GM19328 (cell line): ENCODE data around the gene DNAI4.
"Not testable (repeated sequence)": the region's sequence is repeated elsewhere in the genome, so short reads cannot be mapped to it uniquely, and the experiment has no call there.

Experiments
- ATAC-seq: cut with Tn5 transposase; IDR thresholded peaks from one replicate; pipeline ENCODE4 v1.9.1; 2021; ENCODE audit warnings: mild to moderate bottlenecking, moderate library complexity; ENCODE audit not compliant: unreplicated experiment

The DNAI4 gene, protein sequence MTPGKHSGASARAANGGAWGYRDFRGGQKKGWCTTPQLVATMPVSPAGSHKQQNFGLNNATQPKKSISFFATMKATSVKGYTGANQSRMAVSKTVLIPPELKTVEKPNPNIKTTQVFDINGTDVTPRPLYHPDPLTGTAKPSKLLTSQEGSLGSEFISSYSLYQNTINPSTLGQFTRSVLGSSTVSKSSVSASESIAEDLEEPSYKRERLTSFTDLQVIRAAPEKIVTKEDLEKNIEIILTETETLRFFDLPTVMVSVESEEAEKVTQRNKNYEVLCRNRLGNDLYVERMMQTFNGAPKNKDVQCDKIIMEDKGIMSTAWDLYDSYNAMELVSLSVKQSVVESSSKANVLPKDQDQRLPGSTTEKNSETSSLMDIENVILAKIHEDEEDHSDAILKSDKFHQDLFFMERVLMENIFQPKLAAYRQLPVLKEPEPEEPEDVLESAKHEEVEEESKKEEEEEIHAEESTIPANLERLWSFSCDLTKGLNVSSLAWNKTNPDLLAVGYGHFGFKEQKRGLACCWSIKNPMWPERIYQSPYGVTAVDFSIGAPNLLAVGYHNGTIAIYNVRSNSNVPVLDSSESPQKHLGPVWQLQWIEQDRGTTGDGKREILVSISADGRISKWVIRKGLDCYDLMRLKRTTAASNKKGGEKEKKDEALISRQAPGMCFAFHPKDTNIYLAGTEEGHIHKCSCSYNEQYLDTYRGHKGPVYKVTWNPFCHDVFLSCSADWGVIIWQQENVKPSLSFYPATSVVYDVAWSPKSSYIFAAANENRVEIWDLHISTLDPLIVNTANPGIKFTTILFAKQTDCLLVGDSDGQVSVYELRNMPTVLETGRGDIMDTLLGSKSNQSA

DNA sequence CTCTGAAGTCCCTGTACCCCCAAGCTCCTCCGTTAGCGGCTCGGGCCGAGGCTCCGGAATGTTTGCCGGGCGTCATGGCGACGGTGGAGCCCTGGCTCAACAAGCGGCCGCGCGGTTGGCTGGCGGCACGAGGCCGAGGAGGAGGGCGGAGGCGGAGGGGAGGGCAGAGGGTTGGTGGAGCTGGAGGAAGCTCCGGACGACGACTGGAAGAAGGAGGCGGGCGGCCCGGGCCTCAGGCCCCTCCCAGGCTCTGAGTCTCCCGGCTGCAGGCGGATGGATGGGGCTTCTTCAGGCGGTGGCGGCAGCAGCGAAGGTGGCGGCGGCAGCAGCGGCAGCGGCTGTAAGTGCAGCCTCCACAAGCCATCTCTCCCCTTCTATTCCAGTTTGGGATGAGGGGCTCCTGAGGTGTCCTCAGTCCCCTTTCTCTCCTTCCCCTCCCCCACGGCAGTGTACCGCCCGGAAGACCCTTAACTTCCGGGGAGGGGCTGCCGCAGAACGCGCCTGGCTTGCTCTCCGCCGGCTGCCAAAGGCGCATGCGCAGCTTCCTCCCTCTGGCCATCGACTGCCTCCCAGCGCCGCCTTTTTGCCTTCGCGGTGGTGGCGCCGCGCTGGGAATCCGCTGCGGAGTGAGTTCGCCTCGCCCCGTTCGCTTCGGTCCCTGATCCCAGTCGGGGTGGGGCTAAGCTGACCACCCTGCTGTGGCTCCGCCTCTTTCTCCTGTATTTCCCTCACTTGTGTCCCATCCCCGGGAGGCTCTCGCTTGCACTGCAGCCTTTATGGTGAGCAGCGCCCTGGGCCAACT is at the start of gene DNAI4, which contains the start of gene MIER1:
Gene DNAI4 (minus strand): TSS at position 101 of the 802 bp plus-strand sequence. CDS start 25 bp downstream, at position 76.
Gene MIER1 (plus strand): TSS at position 235 of the 802 bp plus-strand sequence. CDS start 39 bp downstream, at position 274.
- peak; percentile 95 for ATAC-seq

DNA sequence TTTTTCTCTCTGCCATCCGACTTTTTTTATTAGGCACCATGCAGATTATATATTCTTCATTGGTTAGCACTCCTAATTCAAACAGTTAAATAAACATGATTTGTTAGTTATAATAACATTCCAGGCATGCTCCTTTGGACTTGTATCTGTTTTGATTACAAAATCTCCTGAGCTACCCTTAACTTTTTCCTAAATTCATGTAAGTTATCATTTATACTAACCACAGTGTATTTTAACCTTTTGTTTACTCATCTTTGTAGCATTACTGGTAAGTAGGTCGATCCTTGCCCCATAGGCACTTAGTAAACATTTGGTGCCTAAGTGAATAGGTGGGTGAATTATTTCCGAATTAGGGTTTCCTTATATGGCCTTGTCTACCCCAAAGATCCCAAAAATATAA is 43.9 kb upstream of the DNAI4 start:
- ATAC-seq = no peak

DNA sequence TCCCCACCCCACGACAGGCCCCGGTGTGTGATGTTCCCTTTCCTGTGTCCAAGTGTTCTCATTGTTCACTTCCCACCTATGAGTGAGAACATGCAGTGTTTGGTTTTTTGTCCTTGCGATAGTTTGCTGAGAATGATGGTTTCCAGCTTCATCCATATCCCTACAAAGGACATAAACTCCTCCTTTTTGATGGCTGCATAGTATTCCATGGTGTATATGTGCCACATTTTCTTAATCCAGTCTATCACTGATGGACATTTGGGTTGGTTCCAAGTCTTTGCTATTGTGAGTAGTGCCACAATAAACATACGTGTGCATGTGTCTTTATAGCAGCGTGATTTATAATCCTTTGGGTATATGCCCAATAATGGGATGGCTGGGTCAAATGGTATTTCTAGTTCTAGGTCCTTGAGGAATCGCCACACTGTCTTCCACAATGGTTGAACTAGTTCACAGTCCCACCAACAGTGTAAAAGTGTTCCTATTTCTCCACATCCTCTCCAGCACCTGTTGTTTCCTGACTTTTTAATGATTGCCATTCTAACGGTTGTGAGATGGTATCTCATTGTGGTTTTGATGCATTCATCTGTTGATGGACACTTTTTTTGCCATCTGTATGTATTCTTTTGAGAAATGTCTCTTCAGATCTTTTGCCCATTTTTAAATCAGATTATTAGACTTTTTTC is 41.7 kb upstream of the DNAI4 start:
- ATAC-seq = not testable (repeated sequence)

DNA sequence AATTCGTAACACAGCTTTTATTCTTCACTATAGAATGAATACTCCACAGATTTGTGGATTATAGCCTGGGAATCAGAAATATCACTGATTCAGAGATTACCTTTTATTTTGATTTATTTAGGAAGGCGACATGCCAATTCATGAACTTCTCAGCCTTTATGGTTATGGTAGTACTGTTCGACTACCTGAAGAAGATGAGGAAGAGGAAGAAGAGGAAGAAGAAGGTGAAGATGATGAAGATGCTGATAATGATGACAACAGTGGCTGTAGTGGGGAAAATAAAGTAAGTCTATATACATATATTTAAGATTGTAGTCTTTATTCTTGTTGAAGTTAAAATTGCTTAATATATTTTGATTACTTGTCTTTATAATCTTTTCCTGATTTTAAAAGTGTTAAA is 33.3 kb upstream of the DNAI4 start:
- no peak for ATAC-seq

DNA sequence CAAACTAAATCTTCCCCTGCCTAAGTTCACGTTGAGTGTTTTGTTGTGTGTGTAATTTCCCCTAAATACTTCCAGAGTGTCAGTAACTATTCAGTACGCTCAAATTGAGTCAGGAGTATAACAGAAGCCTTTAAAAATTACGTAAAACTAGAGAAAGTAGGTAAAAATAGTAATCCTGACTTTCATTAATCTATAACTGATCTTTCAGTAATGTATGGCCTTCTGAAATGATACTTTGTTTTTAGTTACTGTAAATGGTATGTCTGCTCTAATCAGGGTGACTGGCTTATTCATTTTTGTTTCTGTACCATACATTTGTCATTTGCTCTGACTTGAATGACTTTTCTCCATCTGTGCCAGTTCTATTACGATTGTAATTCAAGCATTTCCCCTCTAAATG is 29.6 kb upstream of the DNAI4 start:
- ATAC-seq = no peak

DNA sequence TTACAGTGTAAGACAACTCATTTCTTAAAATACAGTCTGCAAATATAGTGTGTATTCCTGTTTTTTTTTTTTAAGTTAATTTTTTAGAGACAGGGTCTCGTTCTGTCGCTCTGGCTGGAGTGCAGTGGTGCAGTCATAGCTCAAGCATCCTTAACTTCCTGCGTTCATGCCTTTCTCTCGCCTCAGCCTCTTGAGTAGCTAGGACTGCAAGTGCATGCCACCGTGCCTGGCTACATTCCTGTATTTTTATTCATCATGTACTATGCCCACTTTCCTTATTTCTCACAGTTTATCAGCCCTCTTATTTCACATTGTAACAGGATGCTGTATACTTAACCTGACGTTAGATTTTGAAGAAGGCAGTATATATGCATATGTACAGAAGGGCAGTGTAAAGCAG is 26.9 kb upstream of the DNAI4 start:
- ATAC-seq = no peak

DNA sequence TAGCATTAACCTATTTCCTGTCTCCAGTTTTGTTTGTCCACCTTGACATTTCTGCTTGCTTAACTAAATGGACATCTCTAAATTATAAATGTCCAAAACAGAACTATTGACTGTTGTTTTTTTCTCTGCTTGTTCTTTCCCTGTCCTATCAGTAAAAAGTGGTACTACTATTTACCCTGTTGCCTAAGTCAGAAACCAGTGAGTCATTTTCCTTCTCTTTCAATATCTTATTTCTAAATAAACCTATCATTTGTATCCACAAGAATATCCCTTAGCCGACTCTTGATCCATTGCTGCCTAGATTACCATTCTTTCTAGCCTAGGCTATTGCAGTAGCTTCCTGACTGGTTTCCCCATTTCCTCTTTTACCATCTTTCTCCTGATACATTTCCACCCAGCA is 22.6 kb upstream of the DNAI4 start:
- no peak for ATAC-seq

DNA sequence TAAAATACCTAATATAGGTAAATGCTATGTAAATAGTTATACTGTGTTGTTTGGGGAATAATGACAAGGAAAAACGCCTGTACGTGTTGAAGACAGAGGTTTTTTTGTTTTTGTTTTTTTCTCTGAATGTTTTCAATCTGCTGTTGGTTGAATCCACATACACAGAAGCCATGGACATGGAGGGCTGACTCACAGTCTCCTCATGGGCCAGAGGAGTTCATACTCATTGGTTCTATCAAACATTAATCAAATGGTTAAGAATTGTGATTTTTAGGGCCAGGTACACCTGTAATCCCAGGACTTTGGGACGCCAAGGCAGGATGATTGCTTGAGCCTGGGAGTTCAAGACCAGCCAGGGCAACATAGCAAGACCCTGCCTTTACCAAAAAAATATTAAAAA is 20.7 kb upstream of the DNAI4 start:
- no peak for ATAC-seq

DNA sequence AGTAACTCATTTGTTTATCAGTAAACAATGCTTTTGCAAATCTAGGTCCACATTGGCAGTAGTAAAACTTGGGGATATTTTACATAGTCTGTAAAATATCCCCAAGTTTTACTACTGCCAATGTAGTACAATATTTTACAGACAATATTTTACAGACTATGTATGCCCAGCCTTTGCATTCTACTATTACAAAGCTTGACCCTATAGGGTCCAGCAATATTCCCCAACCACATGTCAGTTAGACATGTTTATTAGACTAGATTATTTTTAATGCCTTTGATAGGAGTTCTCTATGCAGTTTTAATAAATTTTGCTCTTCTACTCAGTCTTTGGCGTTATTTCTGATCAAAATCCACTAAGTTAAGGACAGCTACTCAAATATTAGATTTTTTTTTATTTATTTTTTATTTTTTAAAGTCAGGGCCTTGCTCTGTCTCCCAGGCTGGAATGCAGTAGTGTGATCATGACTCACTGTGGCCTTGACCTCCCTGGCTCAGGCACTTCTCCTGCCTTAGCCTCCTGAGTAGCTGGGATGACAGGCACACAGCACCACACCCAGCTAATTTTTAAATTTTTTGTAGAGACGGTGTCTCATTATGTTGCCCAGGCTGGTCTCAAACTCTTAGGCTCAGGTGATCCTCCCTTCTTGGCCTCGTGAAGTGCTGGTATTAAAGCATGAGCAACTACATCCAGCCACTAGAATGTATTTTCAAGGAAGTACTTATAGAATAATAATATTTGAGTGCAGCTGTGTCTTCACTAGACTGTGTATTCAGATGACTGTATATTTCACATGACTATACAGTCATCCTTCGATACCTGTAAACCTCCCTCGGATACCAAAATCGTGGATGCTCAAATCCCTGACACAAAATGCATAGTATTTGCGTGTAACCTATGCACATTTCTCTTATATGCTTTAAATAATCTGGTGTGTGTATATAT is 19.9 kb upstream of the DNAI4 start:
- ATAC-seq = no peak

DNA sequence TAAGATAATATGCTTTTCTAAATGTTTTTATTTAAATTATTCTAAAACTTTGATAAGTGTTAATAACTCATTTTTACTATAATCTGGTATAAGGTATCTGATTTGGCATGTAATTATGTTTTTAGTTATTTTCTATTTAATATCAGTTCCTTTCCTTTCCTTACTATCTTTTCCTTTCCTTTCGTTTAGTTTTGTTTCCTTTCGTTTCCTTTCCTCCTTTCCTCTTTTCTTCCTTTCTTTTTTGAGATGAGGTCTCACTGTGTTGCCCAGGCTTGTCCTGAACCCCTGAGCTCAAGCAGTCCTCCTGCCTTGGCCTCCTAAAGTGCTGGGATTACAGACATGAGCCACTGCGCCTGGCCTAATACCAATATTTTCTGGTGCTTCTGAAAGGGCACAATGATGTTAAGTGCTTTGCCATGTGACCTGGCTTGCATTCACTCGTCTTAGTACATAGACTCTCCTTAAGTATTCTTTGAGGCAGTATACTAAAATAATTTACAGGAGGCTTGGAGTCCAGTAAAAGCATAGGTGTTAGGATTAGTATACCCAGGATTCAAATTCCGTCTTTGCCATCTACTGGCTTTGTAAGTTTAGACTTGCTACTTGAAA is 18.8 kb upstream of the DNAI4 start:
- no peak for ATAC-seq

DNA sequence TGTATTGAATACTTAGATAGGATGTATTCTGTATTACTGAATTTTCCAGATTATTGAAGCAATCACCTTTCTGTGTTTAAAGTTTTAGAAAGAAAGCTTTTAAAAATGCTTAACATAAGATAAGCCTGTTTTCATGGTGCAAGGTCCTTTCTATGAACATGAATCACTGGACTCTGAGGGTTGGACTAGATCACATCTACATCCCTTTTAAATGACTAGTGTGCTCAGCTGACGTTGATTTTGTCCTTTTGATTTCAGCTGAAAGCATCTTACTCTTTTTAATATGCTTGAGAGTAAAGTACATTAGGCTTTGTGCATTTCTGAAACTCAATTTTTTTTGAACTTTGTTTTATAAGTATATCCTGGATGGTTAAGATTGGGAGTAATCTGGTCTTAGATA is 16.3 kb upstream of the DNAI4 start:
- no peak for ATAC-seq

DNA sequence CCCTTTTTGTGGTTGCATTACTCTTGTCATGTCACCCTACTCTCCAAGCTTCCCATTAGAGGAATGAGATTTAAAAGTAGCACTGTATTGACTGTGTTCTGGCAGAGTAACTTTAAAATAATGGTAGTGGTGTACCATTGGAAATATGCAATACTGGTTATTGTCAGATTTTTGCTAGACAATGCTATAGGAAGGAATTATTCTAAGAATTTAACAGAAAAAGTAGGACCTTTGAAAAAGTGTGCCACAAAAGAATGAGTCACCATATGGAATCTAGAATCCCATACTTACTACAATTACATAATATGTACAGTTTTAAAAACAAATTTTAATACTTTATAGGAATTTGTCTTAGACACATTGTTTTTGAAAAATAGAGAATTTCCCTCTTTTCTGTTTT is 14.0 kb upstream of the DNAI4 start:
- ATAC-seq = no peak

DNA sequence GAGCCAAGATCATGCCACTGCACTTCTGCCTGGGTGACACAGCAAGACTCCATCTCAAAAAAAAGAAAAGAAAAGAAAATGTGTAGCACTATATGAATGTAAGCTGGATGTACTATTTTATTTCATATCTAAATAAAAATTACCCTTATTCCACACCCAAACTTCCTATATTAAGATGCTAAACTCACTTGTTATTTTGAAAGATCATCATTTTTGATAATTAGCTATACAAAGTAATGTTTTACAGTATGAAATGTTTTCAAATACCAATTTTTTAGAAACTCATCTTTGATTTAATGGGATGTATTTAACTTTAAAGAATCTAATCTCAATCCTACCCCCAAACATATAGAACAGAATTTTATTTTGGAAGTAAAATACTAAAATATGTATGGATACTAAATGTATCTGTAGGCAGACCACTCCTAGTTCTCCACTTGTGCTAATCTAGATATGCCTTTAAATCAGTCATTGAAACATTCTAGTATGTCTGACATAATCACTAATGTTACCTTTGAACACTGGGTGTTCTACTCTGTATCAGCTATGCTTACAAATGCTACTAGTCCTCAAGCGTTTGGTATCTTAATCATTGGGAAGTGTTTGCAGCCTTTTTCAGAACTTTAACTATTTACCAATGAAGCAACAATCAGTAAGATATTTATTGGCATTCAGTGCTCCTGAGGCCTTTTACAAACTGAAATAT is 13.0 kb upstream of the DNAI4 start:
- no peak for ATAC-seq

DNA sequence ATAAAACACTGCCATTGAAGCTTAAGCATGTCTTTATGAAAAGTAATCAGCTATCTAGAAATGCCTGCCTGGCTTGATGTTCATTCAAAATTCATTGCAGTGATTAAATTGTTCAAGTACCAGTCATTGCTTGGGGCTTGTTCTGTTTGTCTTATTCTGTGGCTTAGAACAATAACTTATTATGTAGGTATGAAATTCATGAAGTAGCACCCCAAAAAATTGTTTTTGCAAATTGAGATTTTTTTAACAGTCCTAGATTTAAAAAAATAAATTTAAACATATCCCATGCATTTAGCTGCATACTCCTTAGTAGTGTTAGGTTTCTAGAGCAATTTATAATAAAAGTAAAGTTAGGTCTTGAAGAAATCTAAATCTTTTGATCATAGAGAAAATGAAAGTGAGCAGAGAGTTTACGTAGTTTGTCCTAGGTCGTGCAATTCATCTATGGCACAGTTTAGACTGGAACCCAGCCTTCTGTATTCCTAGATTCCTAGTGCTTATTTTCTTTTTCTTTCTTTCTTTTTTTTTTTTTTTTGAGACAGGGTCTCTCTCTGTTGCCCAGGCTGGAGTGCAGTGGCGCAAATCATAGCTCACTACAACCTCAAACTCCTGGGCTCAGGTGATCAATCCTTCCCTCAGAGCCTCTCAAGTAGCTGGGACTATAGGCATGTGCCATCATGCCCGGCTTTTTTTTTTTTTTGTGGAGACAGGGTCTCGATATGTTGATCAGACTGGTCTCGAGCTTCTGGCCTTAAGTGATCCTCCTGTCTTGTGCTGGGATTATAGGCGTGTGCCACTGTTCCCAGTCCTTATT is 9.4 kb upstream of the DNAI4 start:
- ATAC-seq = no peak

DNA sequence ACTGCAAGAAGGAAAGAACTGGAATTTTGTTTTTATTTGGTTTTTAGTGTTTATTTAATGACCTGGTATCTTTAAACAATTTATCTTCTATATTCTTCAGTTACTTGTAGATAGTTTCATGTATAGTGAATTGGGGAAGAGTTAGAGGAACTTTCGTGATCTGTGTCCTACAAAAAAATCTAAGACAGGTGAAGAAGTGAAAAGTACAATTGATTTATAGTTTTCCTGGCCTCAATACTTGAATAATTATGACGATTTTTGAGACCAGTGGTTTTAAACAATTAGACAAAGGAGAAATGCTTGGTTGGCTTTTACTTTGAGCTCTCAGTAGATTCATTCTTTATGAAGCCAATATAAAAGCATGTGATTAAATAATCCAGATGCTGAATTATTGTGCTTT is 7.6 kb upstream of the DNAI4 start:
- no peak for ATAC-seq

DNA sequence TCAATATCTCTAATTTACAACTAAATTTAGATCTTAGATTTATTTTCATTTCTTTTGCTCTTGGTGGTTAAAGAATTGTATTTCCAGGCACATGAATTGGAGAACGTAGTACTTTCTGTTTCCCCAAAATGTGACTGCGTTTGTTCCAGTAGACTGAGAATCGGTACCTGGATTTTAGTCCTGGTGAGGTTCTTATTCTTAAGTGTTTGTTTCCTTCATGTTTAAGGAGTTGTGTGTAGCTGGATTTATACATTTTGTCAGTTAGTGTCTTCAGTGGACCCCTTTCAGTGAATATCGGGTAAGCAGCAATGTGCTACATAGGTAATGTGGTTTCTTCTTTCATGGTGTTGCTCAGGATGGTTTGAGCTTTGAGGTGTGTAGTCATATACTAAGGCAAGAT is 6.9 kb upstream of the DNAI4 start:
- no peak for ATAC-seq

DNA sequence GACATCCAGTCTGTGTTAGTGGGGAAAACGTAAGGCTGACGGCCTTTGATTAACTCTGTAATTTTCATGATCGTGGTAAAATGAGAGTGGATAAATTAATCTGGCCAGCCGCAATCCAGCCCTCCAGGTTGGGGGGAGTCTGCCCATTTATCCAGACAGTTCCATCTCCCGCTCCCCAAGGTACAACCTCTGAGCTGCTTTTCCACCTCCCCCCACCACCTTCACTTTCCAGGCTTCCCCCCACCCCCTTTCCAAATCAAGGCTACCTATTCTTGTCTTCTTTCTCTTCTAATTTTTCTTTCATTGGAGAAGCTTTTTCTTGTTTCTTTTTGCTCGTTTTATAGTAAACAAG is 6.1 kb upstream of the DNAI4 start:
- no peak for ATAC-seq
